HepG2 (cell line): ENCODE results near the gene C18orf54. TPM values are rescaled to one million over a fixed set of nuclear protein-coding genes. Genes with fewer than 3 reads are reported as not detected.

Experiments used
- ATAC-seq: fragments of 200-7000 bp; cut with Tn5 transposase; 3 replicates; pipeline ENCODE4 v1.9.1; 2020; ENCODE audit warnings: mild to moderate bottlenecking, moderate library complexity
- BruUV-seq: library from RNA; stranded (reverse); fragments of 400-500 nt; replicated peaks from 2 replicates; lab custom pipeline; 2021; lab: Mats Ljungman, UMichigan
- CTCF ChIA-PET: fragments of 300-600 bp; formaldehyde crosslinking; extraction: SDS; loops from one replicate; lab custom pipeline; 2021; ENCODE audit warnings: low total read pairs, inconsistent platforms, low intra/inter-chr PET ratio; lab: Yijun Ruan, JAX
- POLR2A ChIA-PET: fragments of 350-600 bp; sonication (Branson Sonifier 250); formaldehyde crosslinking; loops from one replicate; lab custom pipeline; 2020; ENCODE audit warnings: antibody characterized with exemption, inconsistent platforms; lab: Yijun Ruan, JAX
- DNase-seq: peaks from one replicate; pipeline ENCODE4 v3.0.0-alpha.2; 2015; ENCODE audit warnings: low spot score
- FAIRE-seq: peaks from 3 replicates; lab custom pipeline; 2011; peaks lifted over from hg19 to GRCh38; lab: Jason Lieb, UNC
- H2AFZ ChIP-seq: one replicate; pipeline ENCODE4 v1.6.1; 2011; ENCODE audit warnings: low read length, inconsistent platforms
- H3K27ac ChIP-seq: fragments of 300-600 bp; 3 replicates; pipeline ENCODE4 v1.8.0; 2011; ENCODE audit warnings: mixed run types, mild to moderate bottlenecking, mixed read lengths, low read length, inconsistent platforms; ENCODE audit not compliant: insufficient read depth; ENCODE audit errors: extremely low read length
- H3K27me3 ChIP-seq, 2 experiments: fragments of 200-600 bp in 1 of 2; 2 replicates in 1 of 2; 3 replicates in 1 of 2; pipeline versions ENCODE4 v1.6.0 to v1.8.0; 2011; ENCODE audit warnings: low read length in 2 of 2, mild to moderate bottlenecking in 2 of 2, moderate library complexity in 2 of 2, inconsistent platforms in 1 of 2; ENCODE audit not compliant: insufficient read depth in 2 of 2, control insufficient read depth in 1 of 2
- H3K36me3 ChIP-seq, 2 experiments: fragments of 200-600 bp in 1 of 2; replicated peaks in 1 of 2; 2 replicates in 1 of 2; 3 replicates in 1 of 2; pipeline versions ENCODE4 v1.5.1 to v1.8.0; 2011; ENCODE audit warnings: low read length in 2 of 2, inconsistent platforms in 1 of 2; ENCODE audit not compliant: insufficient read depth in 2 of 2, control insufficient read depth in 1 of 2
- H3K4me1 ChIP-seq: 2 replicates; pipeline ENCODE4 v1.5.1; 2012; ENCODE audit warnings: low read length, inconsistent platforms; ENCODE audit not compliant: insufficient read depth
- H3K4me2 ChIP-seq: 2 replicates; pipeline ENCODE4 v1.6.0; 2011; ENCODE audit warnings: low read depth, low read length, inconsistent platforms
- H3K4me3 ChIP-seq, 3 experiments: fragments of 200-600 bp in 1 of 3; sonication (generic), shearing (Covaris generic) in 1 of 3; replicated peaks in 1 of 3; 2 replicates each; pipeline ENCODE4 v1.5.1; 2011 to 2016; ENCODE audit warnings: low read length in 3 of 3, inconsistent platforms in 2 of 3, low read depth in 2 of 3, mild to moderate bottlenecking in 2 of 3, control low read depth in 1 of 3, mixed read lengths in 1 of 3; ENCODE audit not compliant: insufficient read depth in 1 of 3
- H3K79me2 ChIP-seq: one replicate; pipeline ENCODE4 v1.6.1; 2011; ENCODE audit warnings: low read length, inconsistent platforms; ENCODE audit not compliant: insufficient read depth
- H3K9ac ChIP-seq: 2 replicates; pipeline ENCODE4 v1.6.0; 2011; ENCODE audit warnings: mild to moderate bottlenecking, low read depth, low read length, inconsistent platforms; ENCODE audit not compliant: insufficient read depth
- H3K9me3 ChIP-seq: 2 replicates; pipeline ENCODE4 v1.5.1; 2012; ENCODE audit warnings: mild to moderate bottlenecking, low read length
- H4K20me1 ChIP-seq: 2 replicates; pipeline ENCODE4 v1.6.0; 2011; ENCODE audit warnings: inconsistent platforms, mild to moderate bottlenecking, low read length, moderate library complexity; ENCODE audit not compliant: insufficient read depth
- POLR2AphosphoS5 ChIP-seq: IDR thresholded peaks from 2 replicates; pipeline ENCODE4 v1.6.1; 2012; ENCODE audit warnings: low read depth, low read length
- RNF2 ChIP-seq: fragments of 450-650 bp; conservative IDR thresholded peaks from 2 replicates; pipeline ENCODE4 v1.6.1; 2016; ENCODE audit warnings: low read depth
- SMAD1 ChIP-seq: sonication (generic); formaldehyde crosslinking; IDR thresholded peaks from 2 replicates; pipeline ENCODE4 v1.4.0; 2020; ENCODE audit warnings: missing genetic modification reagents, low read depth, mild to moderate bottlenecking, borderline replicate concordance
- TRIM22 ChIP-seq: fragments of 450-650 bp; IDR thresholded peaks from 2 replicates; pipeline ENCODE4 v1.6.1; 2017
- WGBS: methylation state at CpG from one replicate; pipeline ENCODE4 v1.1.6; 2017; ENCODE audit warnings: low lambda C conversion rate; 5-methylcytosine and 5-hydroxymethylcytosine counted together
- in situ Hi-C: cut with HindIII; loops from 2 replicates; pipeline ENCODE4 v1.10.0; 2017; ENCODE audit warnings: low pct_unique_long_range_greater_than_20kb; ENCODE audit not compliant: extremely low pct_ligation_motif_present
- intact Hi-C: fragments of 100-400 bp; cut with micrococcal nuclease; formaldehyde crosslinking; loops from one replicate; pipeline ENCODE4 v1.10.0; 2022; ENCODE audit not compliant: unreplicated experiment
- polyA plus RNA-seq, 8 experiments: library from polyadenylated mRNA; depleted of rRNA in 3 of 8; stranded (reverse) in 7 of 8; unstranded in 1 of 8; fragments of >200 nt; fragmentation: Illumina TruSeq in 4 of 8; extraction: Trizol in 4 of 8; gene quantifications; 2 replicates each; pipeline versions ENCODE4 v1.2.1 to v1.2.3, GENCODE V29; 2011 to 2016; ENCODE audit warnings: low read depth in 4 of 8, missing spikeins in 1 of 8, mixed read lengths in 1 of 8; ENCODE audit not compliant: insufficient read depth in 1 of 8
- total RNA-seq, 5 experiments: library from RNA; depleted of rRNA; stranded (reverse); fragments of >200 nt; fragmentation: Illumina TruSeq; extraction: Trizol; gene quantifications; 2 replicates each; pipeline ENCODE4 v1.2.3, GENCODE V29; 2016; ENCODE audit warnings: low read depth in 1 of 5
- TF ChIP-seq, protein P1 (sequence below): sonication (generic); formaldehyde crosslinking; conservative IDR thresholded peaks from 2 replicates; pipeline ENCODE4 v1.4.0; 2020; ENCODE audit warnings: missing genetic modification reagents
- TF ChIP-seq, protein P2 (sequence below): sonication (generic); formaldehyde crosslinking; IDR thresholded peaks from 2 replicates; pipeline ENCODE4 v1.4.0; 2020; ENCODE audit warnings: mild to moderate bottlenecking, missing genetic modification reagents
- TF ChIP-seq, protein P3 (sequence below): sonication (generic); formaldehyde crosslinking; IDR thresholded peaks from 2 replicates; pipeline ENCODE4 v1.5.0; 2020; ENCODE audit warnings: mild to moderate bottlenecking, missing genetic modification reagents, borderline replicate concordance

Gene C18orf54
- total and polyA plus RNA-seq, 2 of the 13 experiments (the other 11 are each of a cell fraction or from before 2014, with no cell fraction given), result 1.8 to 2.5 TPM

- TF ChIP-seq, protein P1, sequence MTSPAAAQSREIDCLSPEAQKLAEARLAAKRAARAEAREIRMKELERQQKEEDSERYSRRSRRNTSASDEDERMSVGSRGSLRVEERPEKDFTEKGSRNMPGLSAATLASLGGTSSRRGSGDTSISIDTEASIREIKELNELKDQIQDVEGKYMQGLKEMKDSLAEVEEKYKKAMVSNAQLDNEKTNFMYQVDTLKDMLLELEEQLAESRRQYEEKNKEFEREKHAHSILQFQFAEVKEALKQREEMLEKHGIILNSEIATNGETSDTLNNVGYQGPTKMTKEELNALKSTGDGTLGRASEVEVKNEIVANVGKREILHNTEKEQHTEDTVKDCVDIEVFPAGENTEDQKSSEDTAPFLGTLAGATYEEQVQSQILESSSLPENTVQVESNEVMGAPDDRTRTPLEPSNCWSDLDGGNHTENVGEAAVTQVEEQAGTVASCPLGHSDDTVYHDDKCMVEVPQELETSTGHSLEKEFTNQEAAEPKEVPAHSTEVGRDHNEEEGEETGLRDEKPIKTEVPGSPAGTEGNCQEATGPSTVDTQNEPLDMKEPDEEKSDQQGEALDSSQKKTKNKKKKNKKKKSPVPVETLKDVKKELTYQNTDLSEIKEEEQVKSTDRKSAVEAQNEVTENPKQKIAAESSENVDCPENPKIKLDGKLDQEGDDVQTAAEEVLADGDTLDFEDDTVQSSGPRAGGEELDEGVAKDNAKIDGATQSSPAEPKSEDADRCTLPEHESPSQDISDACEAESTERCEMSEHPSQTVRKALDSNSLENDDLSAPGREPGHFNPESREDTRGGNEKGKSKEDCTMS, result no peak
- no peak for TF ChIP-seq RNF2
These were observed 29.9 kb upstream of the C18orf54 start (continued) for GRCh38 chr18:54327818-54328217.

- no peaks in the 10 kb centered on the region for H4K20me1 ChIP-seq
- H3K79me2 ChIP-seq, result no peaks in the 10 kb centered on the region
- no peaks in the 10 kb centered on the region for H3K36me3 ChIP-seq
- no peak overlapping the region for H3K4me3 ChIP-seq
- ChIA-PET CTCF (no interaction called here), POLR2A (no interaction called here)
- H2AFZ ChIP-seq, result no peak overlapping the region
- H3K9me3 ChIP-seq, result no peaks in the 10 kb centered on the region
- ATAC-seq (no peak), DNase-seq (no peak), FAIRE-seq (no peak)
- H3K27ac ChIP-seq, result no peak overlapping the region
- H3K9ac ChIP-seq, result no peak overlapping the region
- no peak overlapping the region for H3K4me2 ChIP-seq
- peaks cover 16% of the 10 kb centered on the region for H3K4me1 ChIP-seq
- no TSS peak for BruUV-seq
- intact Hi-C loops (no loop called here), in situ Hi-C loops (no loop called here)
- no peak for TF ChIP-seq SMAD1
- H3K27me3 ChIP-seq, result no peaks in the 10 kb centered on the region
These were observed 27.9 kb upstream of the C18orf54 start for GRCh38 chr18:54329787-54330186.

DNA sequence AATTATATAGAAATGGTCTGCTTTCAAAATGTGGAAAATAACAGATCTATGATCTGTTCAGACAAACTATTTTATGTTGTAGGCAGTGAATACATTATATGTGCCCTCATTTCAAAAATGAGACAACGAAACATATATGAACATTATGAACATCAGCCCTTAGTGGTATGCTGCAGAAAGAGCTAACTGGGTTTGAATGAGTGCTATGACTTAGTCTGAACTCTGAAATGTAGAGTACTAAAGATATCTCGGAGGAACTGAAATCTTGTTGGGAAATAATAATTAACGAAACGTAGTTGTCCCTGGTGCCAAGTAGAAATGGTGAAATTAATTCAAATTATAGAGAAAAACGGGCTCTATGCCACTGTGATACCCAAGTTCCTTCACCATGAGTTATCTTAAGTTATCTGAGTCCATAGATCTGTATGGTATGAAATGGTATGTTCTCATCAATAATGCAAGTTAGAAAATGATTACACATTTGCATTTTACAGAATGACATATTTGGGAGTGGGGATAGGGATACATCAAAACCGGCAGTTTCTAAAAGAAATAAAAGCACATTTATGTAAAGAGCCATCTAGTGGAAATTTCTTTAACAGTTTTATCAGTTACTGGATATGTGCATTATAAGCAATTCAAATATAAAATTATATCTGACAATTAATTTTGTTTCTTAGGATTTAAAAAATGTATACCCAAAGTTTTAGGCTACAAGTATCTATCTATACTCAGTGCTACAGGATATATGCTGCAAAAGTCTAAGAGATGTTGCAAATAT lies 26.7 kb upstream of the C18orf54 start:
- Histone ChIP-seq H3K27ac (no peak overlapping the region), H3K4me1 (peaks cover 16% of the 10 kb centered on the region), H3K4me2 (no peak overlapping the region), H3K36me3 (no peaks in the 10 kb centered on the region), H4K20me1 (no peaks in the 10 kb centered on the region), H3K9me3 (no peaks in the 10 kb centered on the region), H2AFZ (no peak overlapping the region), H3K27me3 (no peaks in the 10 kb centered on the region), H3K4me3 (no peak overlapping the region), H3K9ac (no peak overlapping the region), H3K79me2 (no peaks in the 10 kb centered on the region)
- ChIA-PET CTCF (no interaction called here), POLR2A (no interaction called here)
- DNase-seq (no peak), ATAC-seq (no peak), FAIRE-seq (no peak)
- TF ChIP-seq, protein P2, sequence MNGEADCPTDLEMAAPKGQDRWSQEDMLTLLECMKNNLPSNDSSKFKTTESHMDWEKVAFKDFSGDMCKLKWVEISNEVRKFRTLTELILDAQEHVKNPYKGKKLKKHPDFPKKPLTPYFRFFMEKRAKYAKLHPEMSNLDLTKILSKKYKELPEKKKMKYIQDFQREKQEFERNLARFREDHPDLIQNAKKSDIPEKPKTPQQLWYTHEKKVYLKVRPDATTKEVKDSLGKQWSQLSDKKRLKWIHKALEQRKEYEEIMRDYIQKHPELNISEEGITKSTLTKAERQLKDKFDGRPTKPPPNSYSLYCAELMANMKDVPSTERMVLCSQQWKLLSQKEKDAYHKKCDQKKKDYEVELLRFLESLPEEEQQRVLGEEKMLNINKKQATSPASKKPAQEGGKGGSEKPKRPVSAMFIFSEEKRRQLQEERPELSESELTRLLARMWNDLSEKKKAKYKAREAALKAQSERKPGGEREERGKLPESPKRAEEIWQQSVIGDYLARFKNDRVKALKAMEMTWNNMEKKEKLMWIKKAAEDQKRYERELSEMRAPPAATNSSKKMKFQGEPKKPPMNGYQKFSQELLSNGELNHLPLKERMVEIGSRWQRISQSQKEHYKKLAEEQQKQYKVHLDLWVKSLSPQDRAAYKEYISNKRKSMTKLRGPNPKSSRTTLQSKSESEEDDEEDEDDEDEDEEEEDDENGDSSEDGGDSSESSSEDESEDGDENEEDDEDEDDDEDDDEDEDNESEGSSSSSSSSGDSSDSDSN (CRISPR knock-in tag), result no peak
- no peak for TF ChIP-seq POLR2AphosphoS5
- TF ChIP-seq, protein P3, sequence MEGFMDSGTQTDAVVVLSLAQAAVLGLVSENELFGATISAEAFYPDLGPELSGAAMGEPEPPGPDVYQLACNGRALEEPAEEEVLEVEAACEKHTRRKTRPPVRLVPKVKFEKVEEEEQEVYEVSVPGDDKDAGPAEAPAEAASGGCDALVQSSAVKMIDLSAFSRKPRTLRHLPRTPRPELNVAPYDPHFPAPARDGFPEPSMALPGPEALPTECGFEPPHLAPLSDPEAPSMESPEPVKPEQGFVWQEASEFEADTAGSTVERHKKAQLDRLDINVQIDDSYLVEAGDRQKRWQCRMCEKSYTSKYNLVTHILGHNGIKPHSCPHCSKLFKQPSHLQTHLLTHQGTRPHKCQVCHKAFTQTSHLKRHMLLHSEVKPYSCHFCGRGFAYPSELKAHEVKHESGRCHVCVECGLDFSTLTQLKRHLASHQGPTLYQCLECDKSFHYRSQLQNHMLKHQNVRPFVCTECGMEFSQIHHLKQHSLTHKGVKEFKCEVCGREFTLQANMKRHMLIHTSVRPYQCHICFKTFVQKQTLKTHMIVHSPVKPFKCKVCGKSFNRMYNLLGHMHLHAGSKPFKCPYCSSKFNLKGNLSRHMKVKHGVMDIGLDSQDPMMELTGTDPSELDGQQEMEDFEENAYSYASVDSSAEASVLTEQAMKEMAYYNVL (CRISPR knock-in tag), result no peak
- TF ChIP-seq TRIM22, result no peak
- intact Hi-C loops, result no loop called here
- WGBS, result 6% methylated on average over 6 of the region's 6 CpGs
- in situ Hi-C loops, result no loop called here
- BruUV-seq, result no TSS peak
